A673 (cell line): Measurements from ENCODE around the gene THBS4. TPM values are rescaled to one million over a fixed set of nuclear protein-coding genes. Genes with fewer than 3 reads are reported as not detected.

ENCODE experiments used
- BruUV-seq: library from RNA; stranded (reverse); fragments of 400-500 nt; replicated peaks from 2 replicates; lab custom pipeline; 2021; lab: Mats Ljungman, UMichigan
- CTCF ChIA-PET: fragments of 300-600 bp; sonication (Branson Sonifier 250); formaldehyde crosslinking; loops from one replicate; lab custom pipeline; 2022; ENCODE audit warnings: antibody characterized with exemption; lab: Charles Lee
- POLR2A ChIA-PET: fragments of 300-600 bp; sonication (Branson Sonifier 250); formaldehyde crosslinking; loops from one replicate; lab custom pipeline; 2022; ENCODE audit warnings: antibody characterized with exemption; ENCODE audit not compliant: low non-redundant PET; lab: Charles Lee
- DNase-seq: peaks from one replicate; pipeline ENCODE4 v3.0.0-alpha.2; 2015; ENCODE audit warnings: low spot score
- H3K27ac ChIP-seq: fragments of 200-600 bp; sonication (generic); 2 replicates; pipeline ENCODE4 v1.5.1; 2016; ENCODE audit warnings: mixed run types, low read depth, mild to moderate bottlenecking, mixed read lengths, antibody characterized with exemption, low read length; ENCODE audit not compliant: poor library complexity, severe bottlenecking
- H3K27me3 ChIP-seq: fragments of 200-600 bp; sonication (generic); replicated peaks from 2 replicates; pipeline ENCODE4 v1.6.1; 2017; ENCODE audit warnings: mixed run types, low read depth, mild to moderate bottlenecking, mixed read lengths, antibody characterized with exemption, low read length; ENCODE audit not compliant: insufficient read depth, poor library complexity
- H3K36me3 ChIP-seq: fragments of 200-600 bp; sonication (generic); 2 replicates; pipeline ENCODE4 v1.6.1; 2016; ENCODE audit warnings: mixed run types, mild to moderate bottlenecking, mixed read lengths, antibody characterized with exemption, low read length; ENCODE audit not compliant: insufficient read depth, poor library complexity, severe bottlenecking
- H3K4me1 ChIP-seq: fragments of 200-600 bp; sonication (generic); 2 replicates; pipeline ENCODE4 v1.6.1; 2017; ENCODE audit warnings: mixed run types, mild to moderate bottlenecking, mixed read lengths, antibody characterized with exemption, low read length; ENCODE audit not compliant: insufficient read depth, poor library complexity, severe bottlenecking
- H3K4me3 ChIP-seq: fragments of 200-600 bp; sonication (generic); 2 replicates; pipeline ENCODE4 v1.5.1; 2016; ENCODE audit warnings: low read depth, mixed run types, mild to moderate bottlenecking, mixed read lengths, low read length; ENCODE audit not compliant: poor library complexity, severe bottlenecking
- H3K9me3 ChIP-seq: fragments of 200-600 bp; sonication (generic); 2 replicates; pipeline ENCODE4 v1.6.1; 2016; ENCODE audit warnings: mixed run types, low read depth, mild to moderate bottlenecking, mixed read lengths, antibody characterized with exemption, low read length; ENCODE audit not compliant: poor library complexity, severe bottlenecking
- EZH2 ChIP-seq: fragments of 200-600 bp; sonication (generic); IDR thresholded peaks from 2 replicates; pipeline ENCODE4 v1.6.1; 2017; ENCODE audit warnings: borderline replicate concordance, low read depth, mild to moderate bottlenecking, mixed read lengths, antibody characterized with exemption, low read length; ENCODE audit not compliant: poor library complexity, severe bottlenecking
- intact Hi-C: fragments of 100-400 bp; cut with micrococcal nuclease; formaldehyde crosslinking; loops from one replicate; pipeline ENCODE4 v1.10.0; 2022; ENCODE audit not compliant: unreplicated experiment
- total RNA-seq: library from RNA; stranded (reverse); gene quantifications from 2 replicates; pipeline ENCODE4 v1.2.3, GENCODE V29; 2021
- TF ChIP-seq, protein P1 (sequence below): fragments of 300-800, 200-600 bp; sonication (generic); conservative IDR thresholded peaks from 2 replicates; pipeline ENCODE4 v1.5.1; 2017; ENCODE audit warnings: low read depth, mild to moderate bottlenecking, antibody characterized with exemption, low read length, moderate library complexity, mixed read lengths

Gene THBS4
- total RNA-seq, 1 experiment from 2014 or later, result 0.43 TPM

DNA sequence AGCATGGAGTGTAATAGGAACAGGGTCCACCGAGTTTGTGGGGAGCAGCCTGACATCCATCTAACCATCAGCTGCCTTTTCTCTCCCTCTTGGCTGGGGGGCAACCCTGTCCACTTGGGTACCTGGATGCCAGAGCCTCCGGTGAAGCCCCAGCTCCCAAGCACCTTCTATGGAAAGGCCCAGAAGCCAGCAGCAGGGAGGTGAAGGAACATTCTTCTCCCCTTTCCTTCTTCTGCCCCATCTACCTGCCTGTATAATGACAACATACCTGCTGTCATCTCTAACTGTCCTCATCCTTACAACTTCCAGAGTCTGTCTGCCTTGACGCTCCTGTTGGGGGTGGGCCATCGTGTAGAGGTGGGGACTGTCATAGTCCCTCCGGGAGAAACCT is 33.1 kb downstream of the THBS4 start:
- H3K4me1 ChIP-seq, result peaks cover 17% of the 10 kb centered on the region
- CTCF ChIA-PET, result no interaction called here
- no peak for DNase-seq
- no peaks in the 10 kb centered on the region for H3K36me3 ChIP-seq
- no peaks in the 10 kb centered on the region for H3K9me3 ChIP-seq
- no peak overlapping the region for H3K4me3 ChIP-seq
- intact Hi-C loops, result no loop called here
- TF ChIP-seq, protein P1, sequence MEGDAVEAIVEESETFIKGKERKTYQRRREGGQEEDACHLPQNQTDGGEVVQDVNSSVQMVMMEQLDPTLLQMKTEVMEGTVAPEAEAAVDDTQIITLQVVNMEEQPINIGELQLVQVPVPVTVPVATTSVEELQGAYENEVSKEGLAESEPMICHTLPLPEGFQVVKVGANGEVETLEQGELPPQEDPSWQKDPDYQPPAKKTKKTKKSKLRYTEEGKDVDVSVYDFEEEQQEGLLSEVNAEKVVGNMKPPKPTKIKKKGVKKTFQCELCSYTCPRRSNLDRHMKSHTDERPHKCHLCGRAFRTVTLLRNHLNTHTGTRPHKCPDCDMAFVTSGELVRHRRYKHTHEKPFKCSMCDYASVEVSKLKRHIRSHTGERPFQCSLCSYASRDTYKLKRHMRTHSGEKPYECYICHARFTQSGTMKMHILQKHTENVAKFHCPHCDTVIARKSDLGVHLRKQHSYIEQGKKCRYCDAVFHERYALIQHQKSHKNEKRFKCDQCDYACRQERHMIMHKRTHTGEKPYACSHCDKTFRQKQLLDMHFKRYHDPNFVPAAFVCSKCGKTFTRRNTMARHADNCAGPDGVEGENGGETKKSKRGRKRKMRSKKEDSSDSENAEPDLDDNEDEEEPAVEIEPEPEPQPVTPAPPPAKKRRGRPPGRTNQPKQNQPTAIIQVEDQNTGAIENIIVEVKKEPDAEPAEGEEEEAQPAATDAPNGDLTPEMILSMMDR, result no peak
- TF ChIP-seq EZH2, result no peak
- POLR2A ChIA-PET, result interaction anchor here (0.6 kb wide), 1 partner anchor 630 kb away, joined by 3 read pairs; no protein-coding TSS in a partner anchor
- no peak overlapping the region for H3K27ac ChIP-seq
- no TSS peak for BruUV-seq
- H3K27me3 ChIP-seq, result no peaks in the 10 kb centered on the region

DNA sequence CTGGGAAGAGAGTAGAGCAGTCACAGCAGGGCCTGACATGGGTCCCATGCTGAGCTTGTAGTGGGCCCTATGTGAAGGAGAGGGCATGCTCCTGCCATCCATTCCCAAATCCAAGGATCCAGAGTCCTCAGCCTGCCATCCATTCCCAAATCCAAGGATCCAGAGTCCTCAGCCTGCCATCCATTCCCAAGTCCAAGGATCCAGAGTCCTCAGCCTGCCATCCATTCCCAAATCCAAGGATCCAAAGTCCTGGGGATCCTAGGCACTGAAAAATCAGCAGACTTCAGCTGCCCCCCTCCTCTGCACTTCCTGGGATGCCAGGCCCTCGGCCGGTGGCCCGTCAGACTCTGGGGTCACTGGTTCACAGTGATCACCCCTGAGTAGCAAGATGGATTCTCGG is 33.6 kb downstream of the THBS4 start:
- POLR2A ChIA-PET, result interaction anchor here (0.6 kb wide), 1 partner anchor 630 kb away, joined by 3 read pairs; no protein-coding TSS in a partner anchor
- Histone ChIP-seq H3K4me3 (no peak overlapping the region), H3K27me3 (no peaks in the 10 kb centered on the region), H3K4me1 (peaks cover 17% of the 10 kb centered on the region), H3K27ac (no peak overlapping the region), H3K9me3 (no peaks in the 10 kb centered on the region), H3K36me3 (no peaks in the 10 kb centered on the region)
- intact Hi-C loops, result no loop called here
- TF ChIP-seq EZH2, result no peak
- TF ChIP-seq, protein P1, result no peak
- BruUV-seq, result no TSS peak
- no peak for DNase-seq
- CTCF ChIA-PET, result no interaction called here

DNA sequence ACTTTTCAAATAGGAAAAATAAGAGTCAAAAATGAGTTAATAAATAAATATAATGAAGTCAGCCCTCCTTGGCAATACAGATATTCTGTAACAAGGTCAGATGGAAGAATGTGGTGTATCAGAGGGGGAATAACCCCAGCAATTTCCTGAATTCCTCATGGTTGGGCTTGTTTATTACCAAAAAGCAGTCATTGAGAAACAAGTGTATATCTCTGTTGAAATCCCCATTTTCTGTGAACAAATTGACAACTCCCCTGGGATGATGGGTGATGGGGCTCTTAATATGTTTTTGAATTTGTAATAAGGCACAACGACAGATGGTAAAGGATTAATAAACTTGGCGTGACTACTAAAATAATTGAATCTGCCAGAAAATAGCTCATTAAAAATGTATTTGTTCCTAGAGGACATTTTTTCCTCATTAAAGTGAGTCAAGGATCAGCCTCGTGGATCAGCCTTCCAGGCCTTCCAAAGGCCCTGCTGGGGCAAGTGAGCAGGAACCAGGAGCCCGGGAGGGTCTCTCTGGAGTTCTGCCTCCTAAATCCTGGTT is 34.2 kb downstream of the THBS4 start:
- Histone ChIP-seq H3K4me3 (no peak overlapping the region), H3K27ac (peak overlapping the region; percentile 20), H3K4me1 (peaks cover 17% of the 10 kb centered on the region), H3K36me3 (no peaks in the 10 kb centered on the region), H3K27me3 (no peaks in the 10 kb centered on the region), H3K9me3 (no peaks in the 10 kb centered on the region)
- peak; percentile 51 for DNase-seq
- ChIA-PET CTCF (no interaction called here), POLR2A (no interaction called here)
- BruUV-seq, result no TSS peak
- intact Hi-C loops, result no loop called here
- no peak for TF ChIP-seq EZH2
- TF ChIP-seq, protein P1, result no peak
